B cell (primary cell): ENCODE results near the gene C3orf70. TPM values are rescaled to one million over a fixed set of nuclear protein-coding genes. Genes with fewer than 3 reads are reported as not detected.

Source experiments
- ATAC-seq: fragments of 200-7000 bp; cut with Tn5 transposase; one replicate; pipeline ENCODE4 v1.10.0; 2021; ENCODE audit warnings: low read depth, mild to moderate bottlenecking, moderate number of reproducible peaks, moderate library complexity
- CTCF ChIA-PET: fragments of 350-600 bp; sonication (Branson Sonifier 250); formaldehyde crosslinking; loops from one replicate; lab custom pipeline; 2021; ENCODE audit warnings: antibody characterized with exemption, inconsistent platforms; lab: Charles Lee
- POLR2A ChIA-PET: fragments of 350-600 bp; sonication (Branson Sonifier 250); formaldehyde crosslinking; loops from one replicate; lab custom pipeline; 2021; ENCODE audit warnings: antibody characterized with exemption; lab: Charles Lee
- DNase-seq: peaks from one replicate; pipeline ENCODE4 v3.0.0; 2013
- H2AFZ ChIP-seq: 2 replicates; pipeline ENCODE4 v1.6.1; 2012; ENCODE audit warnings: mild to moderate bottlenecking, low read depth, low read length; ENCODE audit not compliant: insufficient read depth, poor library complexity, severe bottlenecking
- H3K27ac ChIP-seq, 2 donors: 1 replicate in 1 of 2; 2 replicates in 1 of 2; pipeline ENCODE4 v1.5.1; 2012 to 2013; ENCODE audit warnings: low read length in 2 of 2, mild to moderate bottlenecking in 2 of 2, moderate library complexity in 1 of 2
- H3K27me3 ChIP-seq, 4 experiments: fragments of 200-600 bp in 1 of 4; sonication (generic) in 1 of 4; replicated peaks in 1 of 4; 1 replicate in 2 of 4; 2 replicates in 2 of 4; pipeline versions ENCODE4 v1.6.1 to v1.7.0; 2013 to 2016; ENCODE audit warnings: low read length in 3 of 4, mild to moderate bottlenecking in 2 of 4, mixed read lengths in 1 of 4, moderate library complexity in 1 of 4; ENCODE audit not compliant: insufficient read depth in 4 of 4, control insufficient read depth in 3 of 4; ENCODE audit errors: control extremely low read depth in 1 of 4
- H3K36me3 ChIP-seq, 2 experiments: replicated peaks in 1 of 2; 1 replicate in 1 of 2; 2 replicates in 1 of 2; pipeline versions ENCODE4 v1.6.1 to v1.7.1; 2013; ENCODE audit warnings: low read length in 1 of 2; ENCODE audit not compliant: insufficient read depth in 2 of 2, control insufficient read depth in 1 of 2; ENCODE audit errors: control extremely low read depth in 1 of 2, extremely low read depth in 1 of 2
- H3K4me1 ChIP-seq, 2 donors: fragments of 200-600 bp in 1 of 2; sonication (generic) in 1 of 2; 1 replicate in 1 of 2; 2 replicates in 1 of 2; pipeline versions ENCODE4 v1.5.1 to v1.6.1; 2013 to 2017; ENCODE audit warnings: low read length in 2 of 2; ENCODE audit not compliant: control insufficient read depth in 2 of 2, insufficient read depth in 2 of 2
- H3K4me2 ChIP-seq: replicated peaks from 2 replicates; pipeline ENCODE3; 2012; ENCODE audit warnings: mild to moderate bottlenecking, low read depth, low read length; ENCODE audit not compliant: poor library complexity, severe bottlenecking
- H3K4me3 ChIP-seq, 5 experiments: fragments of 200-600 bp in 1 of 5; sonication (generic) in 1 of 5; 1 replicate in 3 of 5; 2 replicates in 2 of 5; pipeline versions ENCODE4 v1.5.1 to v1.7.0; 2011 to 2016; ENCODE audit warnings: low read length in 4 of 5, mild to moderate bottlenecking in 4 of 5, low read depth in 2 of 5, control low read depth in 1 of 5, moderate library complexity in 1 of 5; ENCODE audit not compliant: insufficient read depth in 1 of 5; ENCODE audit errors: control extremely low read depth in 1 of 5, extremely low read depth in 1 of 5
- H3K79me2 ChIP-seq: fragments of 200-600 bp; sonication (generic); one replicate; pipeline ENCODE4 v1.6.0; 2016; ENCODE audit warnings: low read length; ENCODE audit not compliant: control insufficient read depth, insufficient read depth
- H3K9ac ChIP-seq: fragments of 200-600 bp; sonication (generic); 2 replicates; pipeline ENCODE4 v1.6.1; 2017; ENCODE audit warnings: mild to moderate bottlenecking, low read length, moderate library complexity
- H3K9me3 ChIP-seq, 3 donors: one replicate each; pipeline versions ENCODE4 v1.6.1 to v1.7.1; 2013; ENCODE audit warnings: low read length in 2 of 3; ENCODE audit not compliant: control insufficient read depth in 2 of 3, insufficient read depth in 1 of 3; ENCODE audit errors: control extremely low read depth in 1 of 3
- H4K20me1 ChIP-seq: 2 replicates; pipeline ENCODE4 v1.6.0; 2012; ENCODE audit warnings: mild to moderate bottlenecking, low read length; ENCODE audit not compliant: insufficient read depth, control insufficient read depth, poor library complexity, severe bottlenecking
- H3K27ac Mint-ChIP-seq: one replicate; pipeline ENCODE4 v1.8.0; 2021; ENCODE audit warnings: mixed read lengths
- H3K27me3 Mint-ChIP-seq: one replicate; pipeline ENCODE4 v1.8.0; 2021; ENCODE audit warnings: mixed read lengths
- H3K4me1 Mint-ChIP-seq: one replicate; pipeline ENCODE4 v1.8.0; 2021; ENCODE audit warnings: mixed read lengths
- H3K4me3 Mint-ChIP-seq: one replicate; pipeline ENCODE4 v1.8.0; 2021; ENCODE audit warnings: mixed read lengths
- H3K9me3 Mint-ChIP-seq: one replicate; pipeline ENCODE4 v1.8.0; 2022; ENCODE audit warnings: mixed read lengths; ENCODE audit not compliant: insufficient read depth
- CTCF ChIP-seq: fragments of 200-600 bp; IDR thresholded peaks from one replicate; pipeline ENCODE4 v1.8.0; 2022; ENCODE audit warnings: antibody characterized with exemption, mild to moderate bottlenecking
- EZH2 ChIP-seq: IDR thresholded peaks from 2 replicates; pipeline ENCODE4 v1.6.1; 2012; ENCODE audit warnings: borderline replicate concordance, low read depth, mild to moderate bottlenecking, moderate library complexity, low read length; ENCODE audit not compliant: insufficient read depth, poor library complexity, severe bottlenecking
- WGBS: methylation state at CpG from one replicate; pipeline ENCODE4 v1.1.5; 2013; ENCODE audit warnings: missing lambda C conversion rate; ENCODE audit not compliant: insufficient coverage; 5-methylcytosine and 5-hydroxymethylcytosine counted together
- intact Hi-C: fragments of 100-400 bp; cut with micrococcal nuclease; formaldehyde crosslinking; loops from one replicate; pipeline ENCODE4 v1.10.0; 2022
- polyA plus RNA-seq: library from polyadenylated mRNA; depleted of rRNA; stranded (reverse); fragments of >200 nt; gene quantifications from 2 replicates; pipeline ENCODE4 v1.2.3, GENCODE V29; 2012
- total RNA-seq, 2 donors: library from RNA; stranded (reverse); fragments of 120-200 nt in 1 of 2; gene quantifications; 1 replicate in 1 of 2; 2 replicates in 1 of 2; pipeline versions ENCODE4 v1.2.3 to v1.2.4, GENCODE V29; 2013 to 2022

Gene C3orf70
- total and polyA plus RNA-seq, 2 donors (not counting 1 experiment from before 2014, with no cell fraction given): not detected

- ATAC-seq (no peak), DNase-seq (no peak)
- Histone ChIP-seq H3K9ac (no peak overlapping the region), H3K27me3 (peaks cover 0 to 29% (median 25%) of the 10 kb centered on the region in 4 experiments), H3K36me3 (no peaks in the 10 kb centered on the region), H3K27ac (no peak overlapping the region), H3K4me3 (no peak overlapping the region), H3K79me2 (no peaks in the 10 kb centered on the region), H3K9me3 (no peaks in the 10 kb centered on the region), H3K4me2 (no peak overlapping the region), H2AFZ (no peak overlapping the region), H3K4me1 (peaks cover 8 to 16% of the 10 kb centered on the region in 2 donors), H4K20me1 (no peaks in the 10 kb centered on the region)
- WGBS: no CpG with 5 or more reads among the region's 5 CpGs
- ChIA-PET POLR2A (no interaction called here), CTCF (no interaction called here)
- Mint-ChIP-seq H3K27me3 (peaks cover 26% of the 10 kb centered on the region), H3K9me3 (no peaks in the 10 kb centered on the region), H3K4me1 (peaks cover 5% of the 10 kb centered on the region), H3K4me3 (no peak overlapping the region), H3K27ac (no peak overlapping the region)
- intact Hi-C loops: no loop called here
- TF ChIP-seq EZH2: no peak
- TF ChIP-seq CTCF: no peak
Measured at GRCh38 chr3:185155678-185156077, 2.8 kb upstream of the C3orf70 start.

GRCh38 chr3:185153861-185154629 lies 1.2 kb upstream of the C3orf70 start:
- H3K9me3 Mint-ChIP-seq: no peaks in the 10 kb centered on the region
- ChIA-PET CTCF (no interaction called here), POLR2A (no interaction called here)
- no peaks in the 10 kb centered on the region for H4K20me1 ChIP-seq
- no peak for DNase-seq
- no peaks in the 10 kb centered on the region for H3K36me3 ChIP-seq
- peaks cover 5% of the 10 kb centered on the region for H3K4me1 Mint-ChIP-seq
- no peak overlapping the region for H3K4me3 ChIP-seq
- H2AFZ ChIP-seq: no peak overlapping the region
- H3K4me3 Mint-ChIP-seq: no peak overlapping the region
- H3K79me2 ChIP-seq: no peaks in the 10 kb centered on the region
- WGBS: 92% methylated on average over 16 of the region's 16 CpGs
- ATAC-seq: no peak
- H3K9ac ChIP-seq: no peak overlapping the region
- H3K27me3 Mint-ChIP-seq: peaks cover 32% of the 10 kb centered on the region
- H3K27ac Mint-ChIP-seq: no peak overlapping the region
- intact Hi-C loops: no loop called here
- peaks cover 0 to 35% (median 32%) of the 10 kb centered on the region in 4 experiments for H3K27me3 ChIP-seq
- no peaks in the 10 kb centered on the region for H3K9me3 ChIP-seq
- H3K27ac ChIP-seq: no peak overlapping the region
- TF ChIP-seq EZH2 (no peak), CTCF (no peak)
- no peak overlapping the region for H3K4me2 ChIP-seq
- peaks cover 8 to 16% of the 10 kb centered on the region in 2 donors for H3K4me1 ChIP-seq
